Body of pancreas (tissue), 4 donors: ENCODE data around the gene DCUN1D1. TPM values are rescaled to one million over a fixed set of nuclear protein-coding genes. Genes with fewer than 3 reads are reported as not detected.

Experiments used
- ATAC-seq: fragments of 150-250 bp; one replicate; pipeline ENCODE4 v1.9.1; 2016
- DNase-seq, 4 donors: peaks; one replicate each; pipeline ENCODE4 v3.0.0-alpha.2; 2019
- H3K27ac ChIP-seq, 4 donors: fragments of 200-600 bp; sonication (generic); 1 replicate in 3 of 4; 2 replicates in 1 of 4; pipeline versions ENCODE4 v1.5.1 to v1.6.1; 2016 to 2019; ENCODE audit warnings: mild to moderate bottlenecking in 1 of 4, mixed read lengths in 1 of 4, moderate library complexity in 1 of 4
- H3K27me3 ChIP-seq, 2 donors: fragments of 200-600 bp; sonication (generic); one replicate each; pipeline ENCODE4 v1.6.0; 2016; ENCODE audit warnings: mild to moderate bottlenecking in 1 of 2
- H3K36me3 ChIP-seq, 2 donors: fragments of 200-600 bp; sonication (generic); replicated peaks in 1 of 2; 2 replicates each; pipeline ENCODE4 v1.5.1; 2016; ENCODE audit warnings: low read depth in 2 of 2; ENCODE audit not compliant: insufficient read depth in 1 of 2
- H3K4me1 ChIP-seq: fragments of 200-600 bp; sonication (generic); one replicate; pipeline ENCODE4 v1.6.0; 2016
- H3K4me3 ChIP-seq, 2 donors: fragments of 200-600 bp; sonication (generic); 1 replicate in 1 of 2; 2 replicates in 1 of 2; pipeline ENCODE4 v1.5.1; 2016 to 2019
- H3K9me3 ChIP-seq, 3 donors: fragments of 200-600 bp; sonication (generic); 1 replicate in 2 of 3; 2 replicates in 1 of 3; pipeline ENCODE4 v1.5.1; 2016
- CTCF ChIP-seq, 7 experiments: fragments of 450-650 bp in 4 of 7; fragments of 200-600 bp in 3 of 7; sonication (generic) in 3 of 7; IDR thresholded peaks; one replicate each; pipeline ENCODE4 v1.5.1; 2016 to 2019; ENCODE audit warnings: antibody characterized with exemption in 7 of 7
- POLR2A ChIP-seq, 3 donors: fragments of 450-650 bp; IDR thresholded peaks; one replicate each; pipeline ENCODE4 v1.6.1; 2016; ENCODE audit warnings: antibody characterized with exemption in 3 of 3, mild to moderate bottlenecking in 2 of 3
- WGBS, 2 donors: methylation state at CpG; one replicate each; pipeline ENCODE4 v1.1.5; 2017; 5-methylcytosine and 5-hydroxymethylcytosine counted together
- intact Hi-C: fragments of 100-400 bp; cut with DNase I; formaldehyde crosslinking; loops from one replicate; pipeline ENCODE4 v1.15.1; 2023
- total RNA-seq, 2 donors: library from RNA; depleted of rRNA; stranded (reverse); fragments of >200 nt; gene quantifications; one replicate each; pipeline ENCODE4 v1.1.0, GENCODE V29; 2016

The DCUN1D1 gene
- total RNA-seq, 2 donors from 2014 or later, result 4.6 to 10.9 TPM

- peaks cover 0 to 12% of the 10 kb centered on the region in 2 donors for H3K36me3 ChIP-seq
- DNase-seq, result no peak
- no peak for ATAC-seq
- TF ChIP-seq POLR2A (IDR thresholded peaks at IDR 0.05) (no peak), CTCF (IDR thresholded peaks at IDR 0.05) (no peak)
- intact Hi-C loops, result no loop called here
- no peak overlapping the region for H3K4me3 ChIP-seq
- 70% methylated on average over 5 of the region's 5 CpGs for WGBS, 2 donors
- H3K9me3 ChIP-seq, result no peaks in the 10 kb centered on the region
- H3K4me1 ChIP-seq, result no peaks in the 10 kb centered on the region
- no peak overlapping the region for H3K27ac ChIP-seq
- no peaks in the 10 kb centered on the region for H3K27me3 ChIP-seq
Observed at GRCh38 chr3:182902236-182902635, 78.1 kb downstream of the DCUN1D1 start.

- WGBS, 2 donors, result 80 to 92% methylated on average over 2 of the region's 2 CpGs
- Histone ChIP-seq H3K9me3 (no peaks in the 10 kb centered on the region), H3K36me3 (peaks cover 0 to 6% of the 10 kb centered on the region in 2 donors), H3K27me3 (no peaks in the 10 kb centered on the region), H3K4me1 (no peaks in the 10 kb centered on the region), H3K4me3 (no peak overlapping the region), H3K27ac (no peak overlapping the region)
- ATAC-seq, result no peak
- TF ChIP-seq CTCF (IDR thresholded peaks at IDR 0.05) (no peak), POLR2A (IDR thresholded peaks at IDR 0.05) (no peak)
- intact Hi-C loops, result no loop called here
- DNase-seq, result no peak
Observed at GRCh38 chr3:182896553-182896952, 83.8 kb downstream of the DCUN1D1 start.

- 33 to 41% methylated on average over 8 of the region's 8 CpGs for WGBS, 2 donors
- DNase-seq (no peak), ATAC-seq (no peak)
- intact Hi-C loops, result no loop called here
- H3K4me1 ChIP-seq, result no peaks in the 10 kb centered on the region
- no peaks in the 10 kb centered on the region for H3K9me3 ChIP-seq
- H3K27ac ChIP-seq, result no peak overlapping the region
- no peak overlapping the region for H3K4me3 ChIP-seq
- no peaks in the 10 kb centered on the region for H3K27me3 ChIP-seq
- H3K36me3 ChIP-seq, result peaks cover 0 to 6% of the 10 kb centered on the region in 2 donors
- TF ChIP-seq CTCF (IDR thresholded peaks at IDR 0.05), result no peak
- TF ChIP-seq POLR2A (IDR thresholded peaks at IDR 0.05), result no peak
Observed at GRCh38 chr3:182895513-182896112, 84.7 kb downstream of the DCUN1D1 start.

GRCh38 chr3:182892226-182892625 lies 88.1 kb downstream of the DCUN1D1 start:
- H3K36me3 ChIP-seq, result peaks cover 0 to 9% of the 10 kb centered on the region in 2 donors
- DNase-seq, result no peak
- TF ChIP-seq POLR2A (IDR thresholded peaks at IDR 0.05) (no peak), CTCF (IDR thresholded peaks at IDR 0.05) (no peak)
- H3K9me3 ChIP-seq, result no peaks in the 10 kb centered on the region
- 89 to 95% methylated on average over 4 of the region's 4 CpGs for WGBS, 2 donors
- no peaks in the 10 kb centered on the region for H3K27me3 ChIP-seq
- intact Hi-C loops, result no loop called here
- ATAC-seq, result no peak
- no peak overlapping the region for H3K4me3 ChIP-seq
- H3K27ac ChIP-seq, result no peak overlapping the region
- H3K4me1 ChIP-seq, result no peaks in the 10 kb centered on the region

- Histone ChIP-seq H3K27me3 (no peaks in the 10 kb centered on the region), H3K4me1 (no peaks in the 10 kb centered on the region), H3K4me3 (no peak overlapping the region), H3K9me3 (no peaks in the 10 kb centered on the region), H3K27ac (no peak overlapping the region), H3K36me3 (peaks cover 0 to 9% of the 10 kb centered on the region in 2 donors)
- ATAC-seq (no peak), DNase-seq (no peak)
- TF ChIP-seq CTCF (IDR thresholded peaks at IDR 0.05) (no peak), POLR2A (IDR thresholded peaks at IDR 0.05) (no peak)
- WGBS, 2 donors, result 95 to 100% methylated on average over 1 of the region's 1 CpG
- intact Hi-C loops, result no loop called here
Observed at GRCh38 chr3:182891364-182891763, 89.0 kb downstream of the DCUN1D1 start.
